PC-9 (cell line): ENCODE results near the gene DDAH1. TPM values are rescaled to one million over a fixed set of nuclear protein-coding genes. Genes with fewer than 3 reads are reported as not detected.

Source experiments
- BruUV-seq: library from RNA; stranded (reverse); fragments of 400-500 nt; replicated peaks from 2 replicates; lab custom pipeline; 2021; lab: Mats Ljungman, UMichigan
- CTCF ChIA-PET: fragments of 300-600 bp; sonication (Branson Sonifier 250); formaldehyde crosslinking; loops from one replicate; lab custom pipeline; 2022; ENCODE audit warnings: antibody characterized with exemption; lab: Charles Lee
- POLR2A ChIA-PET: fragments of 300-600 bp; sonication (Branson Sonifier 250); formaldehyde crosslinking; loops from one replicate; lab custom pipeline; 2022; ENCODE audit warnings: antibody characterized with exemption; ENCODE audit not compliant: unreplicated experiment; lab: Charles Lee
- DNase-seq, 2 experiments: peaks; one replicate each; pipeline versions ENCODE4 v3.0.0 to v3.0.0-alpha.2; 2015 to 2022; ENCODE audit warnings: mixed read lengths in 1 of 2
- H2AFZ ChIP-seq: fragments of 200-600 bp; sonication (generic); 2 replicates; pipeline ENCODE4 v1.8.1; 2017; ENCODE audit warnings: antibody characterized with exemption
- H3F3A ChIP-seq: fragments of 200-600 bp; sonication (generic); 2 replicates; pipeline ENCODE4 v1.8.1; 2017; ENCODE audit warnings: antibody characterized with exemption, mild to moderate bottlenecking, low read depth; ENCODE audit not compliant: insufficient read depth
- H3K27ac ChIP-seq: fragments of 200-600 bp; sonication (generic); 2 replicates; pipeline ENCODE4 v1.6.1; 2016; ENCODE audit warnings: mixed run types
- H3K27me3 ChIP-seq: fragments of 200-600 bp; sonication (generic); 2 replicates; pipeline ENCODE4 v1.6.1; 2016; ENCODE audit warnings: low read depth, mixed run types; ENCODE audit not compliant: insufficient read depth
- H3K36me3 ChIP-seq: fragments of 200-600 bp; sonication (generic); 2 replicates; pipeline ENCODE4 v1.6.1; 2016; ENCODE audit warnings: low read depth, mixed run types
- H3K4me1 ChIP-seq: fragments of 200-600 bp; sonication (generic); replicated peaks from 2 replicates; pipeline ENCODE4 v1.6.1; 2016; ENCODE audit warnings: mixed run types; ENCODE audit not compliant: insufficient read depth
- H3K4me2 ChIP-seq: fragments of 200-600 bp; sonication (generic); 2 replicates; pipeline ENCODE4 v1.6.1; 2017; ENCODE audit warnings: mixed run types
- H3K4me3 ChIP-seq: fragments of 200-600 bp; sonication (generic); 2 replicates; pipeline ENCODE4 v1.6.1; 2016; ENCODE audit warnings: mixed run types
- H3K79me2 ChIP-seq: fragments of 200-600 bp; sonication (generic); 2 replicates; pipeline ENCODE4 v1.6.1; 2017; ENCODE audit warnings: low read depth, mixed run types
- H3K9me2 ChIP-seq: fragments of 200-600 bp; sonication (generic); 2 replicates; pipeline ENCODE4 v1.8.1; 2017; ENCODE audit warnings: mild to moderate bottlenecking; ENCODE audit not compliant: insufficient read depth
- H3K9me3 ChIP-seq: fragments of 200-600 bp; sonication (generic); 2 replicates; pipeline ENCODE4 v1.8.1; 2016; ENCODE audit warnings: low read depth; ENCODE audit not compliant: insufficient read depth
- H4K20me1 ChIP-seq: fragments of 200-600 bp; sonication (generic); 2 replicates; pipeline ENCODE4 v1.8.1; 2017; ENCODE audit not compliant: insufficient read depth
- EZH2 ChIP-seq: fragments of 200-600 bp; sonication (generic); IDR thresholded peaks from 2 replicates; pipeline ENCODE4 v1.8.0; 2017; ENCODE audit warnings: antibody characterized with exemption, low read depth
- intact Hi-C: fragments of 100-400 bp; cut with micrococcal nuclease; formaldehyde crosslinking; loops from one replicate; pipeline ENCODE4 v1.10.0; 2022; ENCODE audit not compliant: unreplicated experiment
- total RNA-seq: library from RNA; stranded (reverse); gene quantifications from 2 replicates; pipeline ENCODE4 v1.2.3, GENCODE V29; 2021
- TF ChIP-seq, protein P1 (sequence below): fragments of 200-600 bp; sonication (generic); conservative IDR thresholded peaks from 2 replicates; pipeline ENCODE4 v1.6.1; 2017; ENCODE audit warnings: mixed run types, antibody characterized with exemption, mild to moderate bottlenecking, moderate library complexity

Gene DDAH1
- total RNA-seq, 1 experiment from 2014 or later: 31.9 TPM

DNA sequence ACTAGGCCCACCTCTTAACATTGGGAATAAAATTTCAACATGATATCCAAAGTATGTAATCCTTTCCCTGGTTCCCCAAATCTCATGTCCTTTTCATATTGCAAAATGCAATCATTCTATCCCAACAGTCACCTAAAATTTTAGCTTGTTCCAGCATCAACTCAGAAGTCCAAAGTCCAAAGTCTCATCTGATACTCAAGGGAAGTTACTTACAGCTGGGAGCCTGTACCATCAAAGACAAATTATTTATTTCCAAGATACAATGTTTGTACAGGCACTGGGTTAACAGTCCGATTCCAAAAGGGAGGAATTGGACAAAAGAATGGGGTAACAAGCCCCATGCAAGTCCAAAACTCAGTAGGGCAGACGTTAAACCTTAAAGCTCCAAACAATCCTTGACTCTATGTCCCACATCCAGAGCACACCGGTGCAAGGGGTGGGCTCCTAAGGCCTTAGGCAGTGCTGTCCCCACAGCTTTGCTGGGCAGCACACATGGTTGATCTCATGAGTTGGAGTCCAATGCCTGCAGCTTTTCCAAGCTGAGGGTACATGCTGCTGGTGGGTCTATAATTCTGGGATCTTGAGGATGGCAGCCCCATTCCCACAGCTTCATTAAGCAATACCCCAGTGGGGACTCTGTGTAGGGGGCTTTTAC, 78.8 kb downstream of the DDAH1 start:
- no peaks in the 10 kb centered on the region for H3K27me3 ChIP-seq
- no peaks in the 10 kb centered on the region for H3F3A ChIP-seq
- no peaks in the 10 kb centered on the region for H3K4me1 ChIP-seq
- H3K27ac ChIP-seq: no peak overlapping the region
- H3K4me3 ChIP-seq: no peak overlapping the region
- intact Hi-C loops: no loop called here
- H3K9me2 ChIP-seq: no peaks in the 10 kb centered on the region; the same call in 1 of the 2 replicates
- no peaks in the 10 kb centered on the region; the same call in 1 of the 2 replicates for H3K79me2 ChIP-seq
- H2AFZ ChIP-seq: no peak overlapping the region
- H4K20me1 ChIP-seq: no peaks in the 10 kb centered on the region
- BruUV-seq: no TSS peak
- TF ChIP-seq EZH2: no peak
- TF ChIP-seq, protein P1, sequence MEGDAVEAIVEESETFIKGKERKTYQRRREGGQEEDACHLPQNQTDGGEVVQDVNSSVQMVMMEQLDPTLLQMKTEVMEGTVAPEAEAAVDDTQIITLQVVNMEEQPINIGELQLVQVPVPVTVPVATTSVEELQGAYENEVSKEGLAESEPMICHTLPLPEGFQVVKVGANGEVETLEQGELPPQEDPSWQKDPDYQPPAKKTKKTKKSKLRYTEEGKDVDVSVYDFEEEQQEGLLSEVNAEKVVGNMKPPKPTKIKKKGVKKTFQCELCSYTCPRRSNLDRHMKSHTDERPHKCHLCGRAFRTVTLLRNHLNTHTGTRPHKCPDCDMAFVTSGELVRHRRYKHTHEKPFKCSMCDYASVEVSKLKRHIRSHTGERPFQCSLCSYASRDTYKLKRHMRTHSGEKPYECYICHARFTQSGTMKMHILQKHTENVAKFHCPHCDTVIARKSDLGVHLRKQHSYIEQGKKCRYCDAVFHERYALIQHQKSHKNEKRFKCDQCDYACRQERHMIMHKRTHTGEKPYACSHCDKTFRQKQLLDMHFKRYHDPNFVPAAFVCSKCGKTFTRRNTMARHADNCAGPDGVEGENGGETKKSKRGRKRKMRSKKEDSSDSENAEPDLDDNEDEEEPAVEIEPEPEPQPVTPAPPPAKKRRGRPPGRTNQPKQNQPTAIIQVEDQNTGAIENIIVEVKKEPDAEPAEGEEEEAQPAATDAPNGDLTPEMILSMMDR: no peak
- peaks cover 10% of the 10 kb centered on the region for H3K9me3 ChIP-seq
- no peaks in the 10 kb centered on the region for H3K36me3 ChIP-seq
- ChIA-PET CTCF (no interaction called here), POLR2A (no interaction called here)
- no peak overlapping the region for H3K4me2 ChIP-seq
- DNase-seq: no peak

DNA sequence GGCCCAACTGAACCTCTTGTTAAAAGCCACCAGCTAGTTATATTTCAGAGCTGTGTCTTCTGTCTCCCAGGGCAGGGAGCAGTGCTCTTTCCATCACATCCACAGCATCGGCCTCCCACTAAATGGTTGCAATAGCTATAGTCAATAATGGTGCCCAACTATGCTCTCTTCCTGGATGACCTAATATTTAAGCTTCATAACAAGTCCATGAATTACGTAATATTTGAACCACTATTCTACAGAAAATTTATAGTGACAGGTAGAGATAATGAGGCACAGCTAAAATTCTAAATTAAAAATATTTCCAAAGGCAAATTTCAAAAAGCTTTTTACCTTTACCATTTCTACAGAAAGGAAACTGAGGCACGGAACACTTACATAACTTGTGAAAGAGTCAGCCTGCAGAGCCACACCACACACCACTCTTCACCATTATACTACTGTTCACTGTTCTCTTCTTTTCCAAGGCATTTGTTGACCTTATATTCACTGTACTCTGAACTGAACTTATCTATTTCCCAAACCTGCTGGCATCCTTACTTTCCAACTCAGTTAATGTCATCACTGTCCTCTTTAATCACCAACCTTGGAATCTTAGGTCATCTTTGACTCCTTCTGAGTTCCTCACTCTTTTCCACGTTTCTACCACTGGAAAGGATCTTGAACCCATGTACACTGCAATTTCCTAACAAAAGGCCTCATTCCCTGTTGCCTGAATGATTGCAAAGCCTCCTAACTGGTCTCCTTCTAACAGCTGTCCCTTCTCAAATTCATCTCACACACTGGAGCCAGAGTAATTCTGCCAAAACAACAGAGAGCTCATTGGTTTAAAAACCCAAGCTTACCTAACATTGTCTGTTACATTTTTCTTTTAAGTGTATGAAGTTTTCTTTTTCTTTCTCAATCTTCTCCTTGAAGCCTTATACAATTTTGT, 85.5 kb downstream of the DDAH1 start:
- Histone ChIP-seq H4K20me1 (no peaks in the 10 kb centered on the region), H3K4me3 (no peak overlapping the region), H3K9me3 (peaks cover 10% of the 10 kb centered on the region), H3K4me2 (no peak overlapping the region), H3K4me1 (peaks cover 5% of the 10 kb centered on the region), H3K27ac (no peak overlapping the region), H3K27me3 (no peaks in the 10 kb centered on the region), H3K9me2 (no peaks in the 10 kb centered on the region), H3F3A (peaks cover under 1% of the 10 kb centered on the region; the same call in 1 of the 2 replicates), H3K79me2 (peaks cover 22% of the 10 kb centered on the region; the same call in 1 of the 2 replicates), H2AFZ (no peak overlapping the region), H3K36me3 (no peaks in the 10 kb centered on the region)
- no peak for DNase-seq
- TF ChIP-seq, protein P1: no peak
- TF ChIP-seq EZH2: no peak
- POLR2A ChIA-PET: interaction anchor here (0.7 kb wide), 1 partner anchor 20 kb away, joined by 3 read pairs; no protein-coding TSS in a partner anchor
- BruUV-seq: no TSS peak
- CTCF ChIA-PET: interaction anchor here (0.5 kb wide), 1 partner anchor 201 kb away, joined by 7 read pairs; no protein-coding TSS in a partner anchor
- intact Hi-C loops: no loop called here

- TF ChIP-seq EZH2: no peak
- TF ChIP-seq, protein P1: no peak
- peaks cover 28% of the 10 kb centered on the region for H3K79me2 ChIP-seq
- H3K9me2 ChIP-seq: no peaks in the 10 kb centered on the region
- ChIA-PET POLR2A (no interaction called here), CTCF (no interaction called here)
- H4K20me1 ChIP-seq: no peaks in the 10 kb centered on the region
- no peaks in the 10 kb centered on the region for H3K36me3 ChIP-seq
- no peak overlapping the region for H3K4me3 ChIP-seq
- H3K27me3 ChIP-seq: no peaks in the 10 kb centered on the region
- intact Hi-C loops: no loop called here
- no TSS peak for BruUV-seq
- H3F3A ChIP-seq: peaks cover 3% of the 10 kb centered on the region; the same call in 1 of the 2 replicates
- H3K27ac ChIP-seq: no peak overlapping the region
- no peak for DNase-seq
- no peak overlapping the region for H2AFZ ChIP-seq
- H3K4me2 ChIP-seq: no peak overlapping the region
- H3K4me1 ChIP-seq: peaks cover 14% of the 10 kb centered on the region
- H3K9me3 ChIP-seq: peaks cover 7% of the 10 kb centered on the region
Observed at GRCh38 chr1:85378534-85378933, 86.4 kb downstream of the DDAH1 start.
